Caki2 (cell line): Measurements from ENCODE around the gene ATP6V0E2. TPM values are rescaled to one million over a fixed set of nuclear protein-coding genes. Genes with fewer than 3 reads are reported as not detected.

ENCODE experiments used
- DNase-seq: peaks from one replicate; pipeline ENCODE4 v3.0.0-alpha.2; 2015; ENCODE audit warnings: low read depth
- in situ Hi-C: cut with HindIII; loops from 2 replicates; pipeline ENCODE4 v1.10.0; 2016; ENCODE audit warnings: low sequenced_read_pairs, low pct_unique_long_range_greater_than_20kb, mixed read lengths
- total RNA-seq: library from RNA; depleted of rRNA; stranded (reverse); fragments of >200 nt; shearing (Covaris generic); gene quantifications from 2 replicates; pipeline ENCODE4 v1.2.3, GENCODE V29; 2014; ENCODE audit warnings: low replicate concordance

The ATP6V0E2 gene
- total RNA-seq, 1 experiment from 2014 or later, result 85.9 TPM

DNA sequence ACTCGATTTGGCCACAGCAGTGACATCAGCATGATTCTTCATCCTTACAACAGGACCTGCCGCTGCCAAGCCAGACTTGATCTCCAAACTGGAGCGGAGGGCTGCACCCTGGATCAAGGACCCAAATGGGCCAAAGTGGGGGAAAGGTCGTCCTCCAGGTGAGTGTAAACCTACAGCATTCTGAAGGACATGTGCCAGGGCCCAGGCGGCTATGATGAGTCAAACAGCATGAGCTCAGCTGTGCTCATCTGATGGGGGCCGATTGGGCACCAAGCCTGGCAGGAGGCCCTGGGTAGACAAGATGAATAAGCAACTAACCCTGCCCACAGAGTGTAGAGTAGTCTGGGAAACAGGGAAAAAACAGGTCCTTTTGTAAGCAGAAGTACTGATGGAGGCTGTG is 14.4 kb upstream of the ATP6V0E2 start:
- in situ Hi-C loops, result no loop called here
- no peak for DNase-seq

DNA sequence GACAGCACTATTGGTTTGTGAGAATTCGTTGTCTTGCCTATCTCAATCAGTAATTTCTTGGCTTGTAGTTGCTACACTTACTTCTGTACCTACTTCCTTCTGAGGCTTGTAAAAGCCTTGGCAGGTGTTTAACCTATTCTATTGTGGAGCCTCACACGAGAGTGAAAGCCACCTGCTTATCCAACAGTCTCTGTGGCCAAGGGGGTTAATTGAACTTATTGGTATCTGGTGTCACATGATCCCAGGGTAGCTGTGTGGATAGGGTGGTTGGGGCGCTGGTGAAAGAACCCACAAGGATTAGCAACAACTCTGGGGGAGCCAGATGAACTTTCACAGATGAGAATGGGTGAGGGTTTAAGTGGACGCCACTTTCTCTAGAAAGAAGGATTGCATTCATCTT is 13.9 kb upstream of the ATP6V0E2 start:
- no peak for DNase-seq
- in situ Hi-C loops, result no loop called here

DNA sequence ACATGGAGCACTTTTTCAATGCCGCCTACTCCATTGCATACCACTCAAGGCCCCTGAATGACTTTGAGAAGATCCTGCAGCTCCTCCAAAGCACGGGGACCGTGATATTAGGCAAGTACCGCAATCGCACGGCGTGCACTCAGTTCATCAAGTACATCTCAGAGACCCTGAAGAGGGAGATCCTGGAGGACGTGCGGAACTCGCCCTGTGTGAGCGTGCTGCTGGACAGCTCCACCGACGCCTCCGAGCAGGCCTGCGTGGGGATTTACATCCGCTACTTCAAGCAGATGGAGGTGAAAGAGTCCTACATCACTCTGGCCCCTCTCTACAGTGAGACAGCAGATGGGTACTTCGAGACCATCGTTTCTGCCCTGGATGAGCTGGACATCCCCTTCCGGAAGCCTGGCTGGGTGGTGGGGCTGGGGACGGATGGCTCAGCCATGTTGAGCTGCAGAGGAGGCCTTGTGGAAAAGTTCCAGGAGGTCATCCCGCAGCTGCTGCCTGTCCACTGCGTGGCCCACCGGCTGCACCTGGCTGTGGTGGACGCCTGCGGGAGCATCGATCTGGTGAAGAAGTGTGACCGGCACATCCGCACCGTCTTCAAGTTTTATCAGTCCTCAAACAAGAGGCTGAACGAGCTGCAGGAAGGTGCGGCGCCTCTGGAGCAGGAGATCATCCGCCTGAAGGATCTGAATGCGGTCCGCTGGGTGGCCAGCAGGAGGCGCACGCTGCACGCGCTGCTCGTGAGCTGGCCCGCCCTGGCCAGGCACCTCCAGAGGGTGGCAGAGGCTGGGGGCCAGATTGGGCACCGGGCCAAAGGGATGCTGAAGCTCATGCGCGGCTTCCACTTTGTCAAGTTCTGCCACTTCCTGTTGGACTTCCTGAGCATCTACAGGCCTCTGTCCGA is 12.7 kb upstream of the ATP6V0E2 start:
- in situ Hi-C loops, result no loop called here
- no peak for DNase-seq

DNA sequence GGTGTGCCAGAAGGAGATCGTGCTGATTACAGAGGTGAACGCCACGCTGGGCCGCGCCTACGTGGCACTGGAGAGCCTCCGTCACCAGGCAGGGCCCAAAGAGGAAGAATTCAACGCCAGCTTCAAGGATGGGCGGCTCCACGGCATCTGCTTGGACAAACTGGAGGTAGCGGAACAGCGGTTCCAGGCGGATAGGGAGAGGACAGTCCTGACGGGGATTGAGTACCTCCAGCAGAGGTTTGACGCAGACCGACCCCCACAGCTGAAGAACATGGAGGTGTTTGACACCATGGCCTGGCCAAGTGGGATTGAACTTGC is 12.1 kb upstream of the ATP6V0E2 start:
- in situ Hi-C loops, result no loop called here
- DNase-seq, result no peak

GRCh38 chr7:149862156-149862555 is 11.6 kb upstream of the ATP6V0E2 start:
- in situ Hi-C loops, result no loop called here
- DNase-seq, result no peak

- no peak for DNase-seq
- in situ Hi-C loops, result no loop called here
Observed at GRCh38 chr7:149863500-149863899, 10.3 kb upstream of the ATP6V0E2 start.

DNA sequence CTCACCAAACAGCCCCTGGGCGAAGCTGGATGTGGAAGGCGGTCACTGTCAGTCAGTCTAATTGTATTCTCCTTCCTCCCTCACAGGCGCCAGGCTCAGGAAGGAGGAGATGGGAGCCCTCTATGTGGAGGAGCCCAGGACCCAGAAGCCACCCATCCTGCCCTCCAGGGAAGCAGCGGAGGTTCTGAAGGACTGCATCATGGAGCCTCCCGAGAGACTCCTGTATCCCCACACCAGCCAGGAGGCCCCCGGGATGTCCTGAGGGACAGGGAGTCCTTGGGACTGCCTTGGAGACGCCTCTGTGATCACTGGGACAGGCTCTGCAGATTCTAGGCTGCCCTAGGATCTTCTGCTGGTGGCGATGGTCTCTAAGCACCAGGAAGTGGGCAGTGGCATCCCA is 9.7 kb upstream of the ATP6V0E2 start:
- in situ Hi-C loops, result no loop called here

GRCh38 chr7:149864751-149865150 is 9.0 kb upstream of the ATP6V0E2 start:
- no peak for DNase-seq
- in situ Hi-C loops, result no loop called here

More for the DNA sequence above, 9.7 kb upstream of the ATP6V0E2 start:
- DNase-seq, result no peak

DNA sequence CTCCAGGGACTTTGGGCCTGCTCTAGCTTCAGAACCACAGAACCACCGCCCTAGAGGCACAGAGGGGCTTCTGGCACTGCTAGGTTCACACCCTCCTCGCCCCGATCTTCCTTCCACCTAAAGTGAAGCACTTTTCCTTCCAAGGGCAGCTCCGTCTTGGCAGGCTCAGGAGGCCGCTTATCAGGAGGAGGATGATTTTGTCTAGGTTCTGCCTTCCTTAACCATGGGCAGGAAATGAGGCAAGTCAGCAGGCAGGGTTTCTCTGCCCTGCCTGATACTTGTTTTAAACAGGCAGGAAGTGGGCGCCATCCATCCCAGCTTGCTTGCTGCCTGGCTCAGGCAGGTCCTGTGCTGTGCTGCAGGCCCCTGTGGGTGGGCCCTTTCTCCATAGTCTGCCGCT is 8.3 kb upstream of the ATP6V0E2 start:
- in situ Hi-C loops, result no loop called here
- no peak for DNase-seq

DNA sequence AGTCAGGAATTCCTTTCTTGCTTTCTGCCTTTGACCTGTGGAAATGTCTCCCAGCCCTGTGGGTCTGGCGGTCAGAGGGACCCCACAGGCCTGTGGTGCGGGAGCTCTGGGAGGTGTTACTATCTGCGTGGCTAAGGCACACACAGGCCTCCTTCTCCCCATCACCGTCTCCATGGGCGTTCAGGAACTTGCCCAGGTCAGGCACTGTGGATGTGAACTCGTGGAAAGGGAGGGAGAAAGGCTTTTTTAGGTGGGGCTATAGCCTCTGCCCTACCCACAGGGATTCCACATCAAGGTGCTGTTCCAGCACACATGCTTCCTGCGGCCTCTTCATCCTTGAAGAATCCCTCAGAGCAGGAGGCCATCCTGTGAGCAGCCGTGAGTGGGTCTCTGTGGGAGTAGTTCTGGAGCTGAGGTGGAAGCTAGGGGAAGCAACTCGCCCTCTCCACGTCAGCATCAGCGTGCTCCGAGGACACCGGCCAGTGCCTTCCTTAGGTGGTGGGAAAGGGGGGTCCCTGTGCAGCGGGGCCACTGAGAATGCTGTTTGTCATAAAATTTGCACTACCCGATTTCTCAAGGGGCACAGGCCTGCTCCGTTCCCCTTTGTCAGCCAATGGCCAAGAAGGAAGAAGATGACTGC is 7.5 kb upstream of the ATP6V0E2 start:
- DNase-seq, result no peak
- in situ Hi-C loops, result no loop called here

GRCh38 chr7:149866779-149867447 is 6.9 kb upstream of the ATP6V0E2 start:
- no peak for DNase-seq
- in situ Hi-C loops, result no loop called here

- DNase-seq, result no peak
- in situ Hi-C loops, result no loop called here
Observed at GRCh38 chr7:149867762-149868622, 5.8 kb upstream of the ATP6V0E2 start.

DNA sequence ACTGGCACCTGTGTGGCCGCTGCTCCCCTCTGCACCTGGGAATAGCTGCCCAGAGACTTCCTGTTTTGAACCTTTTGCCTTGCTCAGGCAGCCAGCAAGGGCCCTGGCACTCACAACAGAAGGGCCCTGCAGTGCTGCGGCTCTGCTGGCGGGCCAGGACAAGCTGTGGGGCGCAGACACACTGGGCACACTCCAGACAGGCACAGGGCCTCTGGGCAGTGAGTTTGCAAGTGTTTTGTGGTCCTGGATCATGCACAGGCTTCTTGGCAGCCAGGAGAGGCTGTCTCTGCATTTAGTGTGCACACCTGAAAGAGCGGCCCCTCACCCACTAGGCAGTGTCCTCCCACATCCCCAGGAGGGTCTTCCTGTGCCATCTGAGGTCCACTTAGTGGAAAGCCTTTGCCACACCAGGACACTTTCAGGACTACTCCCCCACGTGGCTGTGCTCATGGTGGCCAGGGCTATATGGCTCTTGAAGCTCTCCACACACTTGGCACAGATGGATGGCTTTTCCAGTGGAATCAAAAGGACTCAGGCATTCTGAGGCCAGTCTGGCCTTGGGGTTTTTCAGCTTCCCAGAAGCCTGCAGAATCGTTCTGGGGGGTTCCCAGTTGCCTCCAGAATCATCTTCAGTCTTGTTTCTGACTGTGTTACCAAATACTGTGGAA is 5.0 kb upstream of the ATP6V0E2 start:
- in situ Hi-C loops, result no loop called here
- DNase-seq, result no peak

DNA sequence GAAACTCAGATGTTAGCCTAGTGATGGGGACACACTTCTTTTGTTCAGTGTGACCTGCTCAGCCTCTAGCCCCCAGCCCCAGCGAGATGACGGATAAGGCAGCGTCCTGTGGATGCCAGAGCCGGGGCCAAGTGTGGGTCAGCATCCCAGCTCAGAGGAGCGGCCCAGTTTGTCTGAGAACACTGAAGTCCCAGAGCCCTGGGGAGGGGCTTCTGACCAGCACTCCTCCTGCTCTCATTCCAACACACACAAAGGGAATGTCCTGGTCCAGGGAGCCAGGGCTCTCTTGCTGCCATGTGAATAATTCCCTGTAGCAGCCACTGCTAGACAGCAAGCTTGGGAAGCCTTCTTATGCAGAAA is 4.5 kb upstream of the ATP6V0E2 start:
- DNase-seq, result no peak
- in situ Hi-C loops, result no loop called here

DNA sequence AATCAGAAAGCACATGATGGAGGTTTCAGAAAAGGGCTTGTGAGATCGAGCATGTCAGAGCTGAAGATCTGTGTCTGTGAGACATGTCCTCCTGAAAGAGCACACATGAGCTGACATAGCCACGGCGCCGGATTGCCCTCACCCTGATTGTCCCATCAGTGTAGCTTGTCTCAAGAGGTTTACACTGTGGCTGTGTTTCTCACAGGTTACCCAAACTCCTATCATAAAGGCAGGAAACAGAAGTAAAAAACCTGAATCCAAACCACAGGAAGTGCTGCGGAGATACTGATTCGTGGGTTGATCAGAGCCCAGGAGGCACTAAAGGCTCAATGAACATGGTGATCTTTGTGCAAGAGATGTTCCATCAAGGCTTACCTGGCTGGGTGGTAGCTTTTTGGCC is 3.9 kb upstream of the ATP6V0E2 start:
- DNase-seq, result no peak
- in situ Hi-C loops, result no loop called here

DNA sequence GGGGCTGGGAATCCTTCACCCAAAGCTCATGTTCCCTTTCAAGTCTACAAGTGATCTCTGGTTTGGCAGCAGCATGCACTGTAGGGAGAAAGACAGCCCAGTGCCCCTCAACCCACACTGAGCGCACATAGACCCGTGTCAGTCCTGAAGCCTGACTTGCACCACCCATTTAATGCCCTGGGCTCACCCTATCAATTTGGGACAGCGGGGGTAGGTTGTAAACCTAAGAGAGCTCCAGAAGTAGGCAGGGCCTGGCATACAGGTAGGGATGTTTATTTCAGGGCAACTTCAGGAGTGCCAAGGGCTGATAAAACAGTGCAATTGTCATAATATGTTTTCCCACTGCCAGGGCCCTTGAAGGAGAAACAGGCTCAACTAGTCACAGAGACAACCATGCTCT is 3.5 kb upstream of the ATP6V0E2 start:
- DNase-seq, result no peak
- in situ Hi-C loops, result no loop called here

DNA sequence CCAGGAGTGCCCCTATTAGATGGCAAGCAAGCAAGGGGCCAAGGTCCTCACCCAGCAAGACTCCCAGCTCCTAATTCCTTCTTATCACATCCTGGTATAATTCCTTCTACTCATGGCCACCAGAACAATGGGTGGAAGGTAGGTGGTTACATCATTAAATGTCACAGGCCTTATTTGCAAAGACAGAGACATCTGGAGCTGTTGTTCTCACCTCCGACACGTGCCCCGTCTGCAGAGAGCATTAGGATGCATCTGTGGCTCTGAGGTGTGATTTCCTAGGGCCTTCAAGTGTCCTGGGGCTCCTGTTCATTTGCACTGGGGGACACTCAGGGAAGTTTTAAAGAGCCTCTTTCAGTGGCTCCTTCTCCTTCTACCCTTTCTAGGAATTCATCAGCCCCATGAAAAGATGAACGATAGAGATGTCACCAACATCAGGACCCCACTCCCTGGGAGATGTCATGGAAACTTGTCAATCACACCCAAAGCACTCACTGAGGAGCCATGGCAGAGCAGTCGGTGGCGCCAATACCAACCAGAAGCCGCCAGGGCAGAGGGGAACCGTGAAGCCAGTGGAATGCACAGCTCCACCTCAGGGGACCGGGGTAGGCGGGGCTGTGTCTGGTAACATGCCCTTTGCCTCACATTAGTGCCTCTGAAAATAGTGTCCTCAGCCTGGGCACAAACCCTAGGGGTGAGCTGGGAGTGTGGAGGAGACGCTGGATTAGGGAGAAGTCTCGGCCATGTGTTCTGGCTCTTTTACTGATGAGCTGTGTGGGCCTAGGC is 2.9 kb upstream of the ATP6V0E2 start:
- DNase-seq, result no peak
- in situ Hi-C loops, result no loop called here
